ENCODE results near the gene FAM131A.

Gene FAM131A

GRCh38 chr3:184379358-184380184 is 42.2 kb downstream of the FAM131A start, which contains the start of gene CHRD:
Gene CHRD, plus strand, starts transcription at chr3:184380054. Its CDS starts 265 bp downstream, at chr3:184380319.
- Histone ChIP-seq H3K4me3 (ENCODE audit: low read length in 2 of 2) (peak within 1 kb of the TSS; percentile 45 to 81), H2BK120ac (ENCODE audit: low read depth, low read length) (no peak within 1 kb of the TSS), H3K14ac (ENCODE audit: low read length) (peak within 1 kb of the TSS; percentile 90), H3K27me3 (ENCODE audit: control insufficient read depth in 3 of 3, insufficient read depth in 3 of 3, low read depth in 1 of 3, low read length in 3 of 3) (peaks cover 8 to 22% (median 18%) of the 10 kb centered on the region in 3 experiments), H3K23ac (ENCODE audit: low read depth, low read length, poor library complexity) (peak within 1 kb of the TSS; percentile 12), H3K79me1 (ENCODE audit: low read depth, low read length) (no peaks in the 10 kb centered on the region), H3K9ac (ENCODE audit: low read depth, low read length, poor library complexity) (peak within 1 kb of the TSS; percentile 85), H3K4ac (ENCODE audit: low read length) (peak within 1 kb of the TSS; percentile 12), H3K9me3 (replicated peaks in 1 of 2; ENCODE audit: control insufficient read depth in 2 of 2, insufficient read depth in 1 of 2, low read depth in 1 of 2, low read length in 2 of 2) (no peaks in the 10 kb centered on the region), H3K18ac (ENCODE audit: low read length) (peak within 1 kb of the TSS; percentile 94), H2AK5ac (ENCODE audit: low read depth, low read length) (peak within 1 kb of the TSS; percentile 95), H4K8ac (ENCODE audit: low read depth, low read length) (no peak within 1 kb of the TSS), H3K27ac (replicated peaks; ENCODE audit: low read length) (peak within 1 kb of the TSS; percentile 14), H3K4me1 (ENCODE audit: control insufficient read depth in 2 of 2, insufficient read depth in 1 of 2, low read depth in 1 of 2, low read length in 2 of 2) (peaks cover 26 to 41% of the 10 kb centered on the region in 2 donors), H3K36me3 (replicated peaks in 1 of 2; ENCODE audit: control insufficient read depth in 2 of 2, insufficient read depth in 2 of 2, low read length in 2 of 2) (peaks cover 0 to 8% of the 10 kb centered on the region in 2 donors), H2AFZ (ENCODE audit: low read length) (peak within 1 kb of the TSS; percentile 89), H2BK15ac (ENCODE audit: low read length) (peak within 1 kb of the TSS; percentile 81), H2BK5ac (ENCODE audit: low read length) (peak within 1 kb of the TSS; percentile 71), H3K4me2 (ENCODE audit: insufficient read depth, low read length, poor library complexity, severe bottlenecking) (peak within 1 kb of the TSS; percentile 87), H4K91ac (ENCODE audit: low read depth, low read length, poor library complexity) (no peak within 1 kb of the TSS), H2BK12ac (ENCODE audit: low read length) (peak within 1 kb of the TSS; percentile 91)
- DNase-seq (ENCODE audit: low spot score), result no peak
- WGBS, 2 donors (ENCODE audit: extremely low coverage in 2 of 2, insufficient read length in 2 of 2, insufficient replicate concordance in 1 of 2), result no CpG with 5 or more reads among the region's 71 CpGs

GRCh38 chr3:184380185-184380626 is 42.8 kb downstream of the FAM131A start:
- Histone ChIP-seq H4K91ac (ENCODE audit: low read depth, low read length, poor library complexity) (no peak overlapping the region), H3K4me1 (ENCODE audit: control insufficient read depth in 2 of 2, insufficient read depth in 1 of 2, low read depth in 1 of 2, low read length in 2 of 2) (peaks cover 26 to 41% of the 10 kb centered on the region in 2 donors), H3K23ac (ENCODE audit: low read depth, low read length, poor library complexity) (no peak overlapping the region), H3K4me3 (ENCODE audit: low read length in 2 of 2) (peak overlapping the region; percentile 45 to 81), H2BK12ac (ENCODE audit: low read length) (peak overlapping the region; percentile 91), H2BK15ac (ENCODE audit: low read length) (peak overlapping the region; percentile 81), H3K79me1 (ENCODE audit: low read depth, low read length) (no peaks in the 10 kb centered on the region), H2AFZ (ENCODE audit: low read length) (peak overlapping the region; percentile 89), H3K27ac (replicated peaks; ENCODE audit: low read length) (no peak overlapping the region), H3K36me3 (replicated peaks in 1 of 2; ENCODE audit: control insufficient read depth in 2 of 2, insufficient read depth in 2 of 2, low read length in 2 of 2) (peaks cover 0 to 8% of the 10 kb centered on the region in 2 donors), H4K8ac (ENCODE audit: low read depth, low read length) (no peak overlapping the region), H3K14ac (ENCODE audit: low read length) (peak overlapping the region; percentile 90), H3K9ac (ENCODE audit: low read depth, low read length, poor library complexity) (peak overlapping the region; percentile 85), H2BK120ac (ENCODE audit: low read depth, low read length) (no peak overlapping the region), H3K18ac (ENCODE audit: low read length) (peak overlapping the region; percentile 94), H3K27me3 (ENCODE audit: control insufficient read depth in 3 of 3, insufficient read depth in 3 of 3, low read depth in 1 of 3, low read length in 3 of 3) (peaks cover 8 to 22% (median 18%) of the 10 kb centered on the region in 3 experiments), H2AK5ac (ENCODE audit: low read depth, low read length) (peak overlapping the region; percentile 47), H3K9me3 (replicated peaks in 1 of 2; ENCODE audit: control insufficient read depth in 2 of 2, insufficient read depth in 1 of 2, low read depth in 1 of 2, low read length in 2 of 2) (no peaks in the 10 kb centered on the region), H3K4ac (ENCODE audit: low read length) (no peak overlapping the region), H3K4me2 (ENCODE audit: insufficient read depth, low read length, poor library complexity, severe bottlenecking) (peak overlapping the region; percentile 87), H2BK5ac (ENCODE audit: low read length) (no peak overlapping the region)
- no peak for DNase-seq (ENCODE audit: low spot score)
- no CpG with 5 or more reads among the region's 62 CpGs for WGBS, 2 donors (ENCODE audit: extremely low coverage in 2 of 2, insufficient read length in 2 of 2, insufficient replicate concordance in 1 of 2)

- Histone ChIP-seq H3K36me3 (replicated peaks in 1 of 2; ENCODE audit: control insufficient read depth in 2 of 2, insufficient read depth in 2 of 2, low read length in 2 of 2) (peaks cover 0 to 3% of the 10 kb centered on the region in 2 donors), H3K4ac (ENCODE audit: low read length) (peak overlapping the region; percentile 12), H4K91ac (ENCODE audit: low read depth, low read length, poor library complexity) (no peak overlapping the region), H2BK5ac (ENCODE audit: low read length) (peak overlapping the region; percentile 71), H2BK15ac (ENCODE audit: low read length) (peak overlapping the region; percentile 81), H3K23ac (ENCODE audit: low read depth, low read length, poor library complexity) (peak overlapping the region; percentile 12), H2AFZ (ENCODE audit: low read length) (peak overlapping the region; percentile 89), H4K8ac (ENCODE audit: low read depth, low read length) (no peak overlapping the region), H3K14ac (ENCODE audit: low read length) (peak overlapping the region; percentile 90), H3K4me2 (ENCODE audit: insufficient read depth, low read length, poor library complexity, severe bottlenecking) (peak overlapping the region; percentile 87), H3K4me3 (ENCODE audit: low read length in 2 of 2) (peak overlapping the region; percentile 45 to 81), H2BK12ac (ENCODE audit: low read length) (peak overlapping the region; percentile 91), H3K9me3 (replicated peaks in 1 of 2; ENCODE audit: control insufficient read depth in 2 of 2, insufficient read depth in 1 of 2, low read depth in 1 of 2, low read length in 2 of 2) (no peaks in the 10 kb centered on the region), H3K79me1 (ENCODE audit: low read depth, low read length) (no peaks in the 10 kb centered on the region), H2BK120ac (ENCODE audit: low read depth, low read length) (no peak overlapping the region), H3K18ac (ENCODE audit: low read length) (peak overlapping the region; percentile 94), H3K27me3 (ENCODE audit: control insufficient read depth in 3 of 3, insufficient read depth in 3 of 3, low read depth in 1 of 3, low read length in 3 of 3) (peaks cover 8 to 22% (median 18%) of the 10 kb centered on the region in 3 experiments), H3K4me1 (ENCODE audit: control insufficient read depth in 2 of 2, insufficient read depth in 1 of 2, low read depth in 1 of 2, low read length in 2 of 2) (peaks cover 26 to 38% of the 10 kb centered on the region in 2 donors), H3K9ac (ENCODE audit: low read depth, low read length, poor library complexity) (peak overlapping the region; percentile 85), H3K27ac (replicated peaks; ENCODE audit: low read length) (no peak overlapping the region), H2AK5ac (ENCODE audit: low read depth, low read length) (peak overlapping the region; percentile 47)
- no peak for DNase-seq (ENCODE audit: low spot score)
- WGBS, 2 donors (ENCODE audit: extremely low coverage in 2 of 2, insufficient read length in 2 of 2, insufficient replicate concordance in 1 of 2), result no CpG with 5 or more reads among the region's 42 CpGs
These were observed 43.3 kb downstream of the FAM131A start for GRCh38 chr3:184380627-184381260.
